ENCODE results near the gene BTN3A1.

BTN3A1 gene

GRCh38 chr6:26360451-26361416 is 41.3 kb upstream of the BTN3A1 start:
- H3K4me3 ChIP-seq (ENCODE audit: low read depth, low read length): no peak overlapping the region
- TF ChIP-seq, protein P1, sequence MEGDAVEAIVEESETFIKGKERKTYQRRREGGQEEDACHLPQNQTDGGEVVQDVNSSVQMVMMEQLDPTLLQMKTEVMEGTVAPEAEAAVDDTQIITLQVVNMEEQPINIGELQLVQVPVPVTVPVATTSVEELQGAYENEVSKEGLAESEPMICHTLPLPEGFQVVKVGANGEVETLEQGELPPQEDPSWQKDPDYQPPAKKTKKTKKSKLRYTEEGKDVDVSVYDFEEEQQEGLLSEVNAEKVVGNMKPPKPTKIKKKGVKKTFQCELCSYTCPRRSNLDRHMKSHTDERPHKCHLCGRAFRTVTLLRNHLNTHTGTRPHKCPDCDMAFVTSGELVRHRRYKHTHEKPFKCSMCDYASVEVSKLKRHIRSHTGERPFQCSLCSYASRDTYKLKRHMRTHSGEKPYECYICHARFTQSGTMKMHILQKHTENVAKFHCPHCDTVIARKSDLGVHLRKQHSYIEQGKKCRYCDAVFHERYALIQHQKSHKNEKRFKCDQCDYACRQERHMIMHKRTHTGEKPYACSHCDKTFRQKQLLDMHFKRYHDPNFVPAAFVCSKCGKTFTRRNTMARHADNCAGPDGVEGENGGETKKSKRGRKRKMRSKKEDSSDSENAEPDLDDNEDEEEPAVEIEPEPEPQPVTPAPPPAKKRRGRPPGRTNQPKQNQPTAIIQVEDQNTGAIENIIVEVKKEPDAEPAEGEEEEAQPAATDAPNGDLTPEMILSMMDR (IDR thresholded peaks at IDR 0.05; ENCODE audit: control insufficient read depth, extremely low read depth, insufficient read depth): no peak
- no peak for DNase-seq (ENCODE audit: low read depth)

GRCh38 chr6:26361544-26361943 is 40.5 kb upstream of the BTN3A1 start:
- TF ChIP-seq, protein P1 (IDR thresholded peaks at IDR 0.05; ENCODE audit: control insufficient read depth, extremely low read depth, insufficient read depth): no peak
- no peak for DNase-seq (ENCODE audit: low read depth)
- H3K4me3 ChIP-seq (ENCODE audit: low read depth, low read length): no peak overlapping the region

GRCh38 chr6:26362093-26362835 is 39.8 kb upstream of the BTN3A1 start:
- TF ChIP-seq, protein P1 (IDR thresholded peaks at IDR 0.05; ENCODE audit: control insufficient read depth, extremely low read depth, insufficient read depth): no peak
- DNase-seq (ENCODE audit: low read depth): no peak
- H3K4me3 ChIP-seq (ENCODE audit: low read depth, low read length): no peak overlapping the region

DNA sequence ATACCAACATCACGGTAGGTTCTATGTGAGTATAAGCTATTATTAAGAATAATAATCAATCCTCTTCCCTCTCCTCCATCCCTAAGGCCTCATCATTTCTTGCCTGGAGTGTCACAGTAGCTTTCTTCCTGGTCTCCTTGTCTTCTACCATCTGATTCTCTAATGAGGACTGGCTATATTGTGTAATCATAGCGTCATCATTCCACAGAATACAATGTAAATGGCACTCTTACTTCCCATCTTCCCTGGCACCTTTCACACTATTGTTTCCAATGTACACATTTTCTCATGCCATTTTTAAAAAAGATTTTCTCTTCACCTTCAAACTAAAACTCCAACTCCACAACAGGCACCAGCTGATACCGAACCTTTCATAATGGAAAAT is 39.2 kb upstream of the BTN3A1 start:
- TF ChIP-seq, protein P1 (IDR thresholded peaks at IDR 0.05; ENCODE audit: control insufficient read depth, extremely low read depth, insufficient read depth): no peak
- no peak for DNase-seq (ENCODE audit: low read depth)
- no peak overlapping the region for H3K4me3 ChIP-seq (ENCODE audit: low read depth, low read length)

DNA sequence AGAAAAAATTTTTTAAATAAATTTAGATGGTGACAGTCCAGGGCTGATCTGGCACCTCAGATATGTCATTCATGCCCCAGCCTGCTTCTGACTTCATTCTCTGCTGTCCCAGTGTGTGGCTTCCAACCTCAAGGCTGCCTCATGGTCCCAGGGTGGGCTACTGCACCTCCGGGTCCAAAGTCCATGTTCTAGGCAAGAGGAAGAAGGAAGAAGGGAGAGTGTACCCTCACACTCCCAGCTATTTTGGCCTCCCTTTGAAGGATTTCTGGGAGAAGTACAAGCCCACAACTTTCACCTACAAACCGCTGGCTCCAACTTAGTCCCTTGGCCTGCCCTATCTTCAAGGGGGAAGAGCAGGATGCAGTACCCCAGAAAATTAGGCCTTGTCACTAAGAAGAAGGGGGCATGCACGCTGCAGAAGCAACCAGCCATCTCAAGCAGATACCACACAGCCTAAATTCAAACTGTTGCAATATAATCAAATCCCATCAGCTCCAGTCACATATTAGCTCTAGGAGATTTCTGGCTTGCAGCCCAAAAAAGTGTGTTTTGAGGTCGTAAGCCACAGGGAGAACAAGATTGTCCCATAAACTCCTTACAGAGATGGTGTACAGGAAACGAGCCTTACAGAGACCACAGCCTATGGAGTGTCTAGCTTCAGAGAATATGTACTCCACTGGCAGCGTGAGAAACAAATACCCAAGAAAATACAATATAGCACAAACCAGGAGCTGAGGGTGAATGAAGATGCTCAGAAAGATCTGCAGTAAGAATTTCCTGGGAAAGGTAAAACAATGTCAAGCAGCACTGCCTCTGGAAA is 38.0 kb upstream of the BTN3A1 start:
- TF ChIP-seq, protein P1 (IDR thresholded peaks at IDR 0.05; ENCODE audit: control insufficient read depth, extremely low read depth, insufficient read depth): no peak
- peak overlapping the region; percentile 74 for H3K4me3 ChIP-seq (ENCODE audit: low read depth, low read length)
- no peak for DNase-seq (ENCODE audit: low read depth)

DNA sequence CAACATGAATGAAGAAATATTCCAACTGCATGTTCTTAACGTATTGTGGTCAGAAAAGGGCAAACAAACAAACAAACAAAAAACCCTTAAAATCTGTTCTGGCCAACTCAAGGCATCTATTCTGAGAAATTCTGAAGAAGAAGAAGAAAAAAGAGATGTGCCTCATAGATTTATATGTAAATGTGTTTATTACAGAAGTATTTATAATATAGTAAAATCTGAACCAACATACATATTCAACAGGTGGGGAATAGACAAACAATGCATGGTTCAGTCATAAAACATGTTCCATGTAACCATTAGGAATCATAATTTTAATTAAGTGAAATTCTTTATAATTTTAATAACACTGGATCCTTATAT is 36.5 kb upstream of the BTN3A1 start:
- H3K4me3 ChIP-seq (ENCODE audit: low read depth, low read length): peak overlapping the region; percentile 74
- TF ChIP-seq, protein P1 (IDR thresholded peaks at IDR 0.05; ENCODE audit: control insufficient read depth, extremely low read depth, insufficient read depth): no peak
- no peak for DNase-seq (ENCODE audit: low read depth)

All from LNCaP clone FGC (cell line).